ENCODE measurements around the gene RXRB.
A peak's percentile ranks its signal among the peaks of the same experiment; 100 is the strongest.
"Not testable (repeated sequence)": the region's sequence is repeated elsewhere in the genome, so short reads cannot be mapped to it uniquely, and the experiment has no call there.

Gene RXRB

GRCh38 chr6:33200219-33201146 lies at the start of gene RXRB, which contains the start of gene SLC39A7:
Gene RXRB, minus strand, starts transcription at chr6:33200665. Its CDS starts 189 bp downstream, at chr6:33200476.
Gene SLC39A7, plus strand, starts transcription at chr6:33200867. Its CDS starts 379 bp downstream, at chr6:33201246.
- peak; percentile 99 for DNase-seq (ENCODE audit: low read depth, low spot score)

- no peak for DNase-seq (ENCODE audit: low read depth, low spot score)
Measured at GRCh38 chr6:33249732-33250630, 49.5 kb upstream of the RXRB start.

GRCh38 chr6:33248932-33249731 lies 48.7 kb upstream of the RXRB start:
- DNase-seq (ENCODE audit: low read depth, low spot score) = peak; percentile 92

- no peak for DNase-seq (ENCODE audit: low read depth, low spot score)
Measured at GRCh38 chr6:33248643-33248931, 48.1 kb upstream of the RXRB start.

GRCh38 chr6:33247977-33248642 lies 47.6 kb upstream of the RXRB start:
- peak; percentile 85 for DNase-seq (ENCODE audit: low read depth, low spot score)

GRCh38 chr6:33243476-33243875 lies 43.0 kb upstream of the RXRB start:
- no peak for DNase-seq (ENCODE audit: low read depth, low spot score)

- DNase-seq (ENCODE audit: low read depth, low spot score) = no peak
Measured at GRCh38 chr6:33241968-33242367, 41.5 kb upstream of the RXRB start.

GRCh38 chr6:33237741-33238140 lies 37.3 kb upstream of the RXRB start:
- no peak for DNase-seq (ENCODE audit: low read depth, low spot score)

- DNase-seq (ENCODE audit: low read depth, low spot score) = no peak
Measured at GRCh38 chr6:33236852-33237251, 36.4 kb upstream of the RXRB start.

- DNase-seq (ENCODE audit: low read depth, low spot score) = no peak
Measured at GRCh38 chr6:33236328-33236727, 35.9 kb upstream of the RXRB start.

GRCh38 chr6:33235221-33235634 lies 34.8 kb upstream of the RXRB start:
- DNase-seq (ENCODE audit: low read depth, low spot score) = no peak

GRCh38 chr6:33226503-33227120 lies 26.1 kb upstream of the RXRB start:
- DNase-seq (ENCODE audit: low read depth, low spot score) = not testable (repeated sequence)

- no peak for DNase-seq (ENCODE audit: low read depth, low spot score)
Measured at GRCh38 chr6:33217681-33218080, 17.2 kb upstream of the RXRB start.

- no peak for DNase-seq (ENCODE audit: low read depth, low spot score)
Measured at GRCh38 chr6:33217246-33217645, 16.8 kb upstream of the RXRB start.

GRCh38 chr6:33216117-33216649 lies 15.7 kb upstream of the RXRB start:
- no peak for DNase-seq (ENCODE audit: low read depth, low spot score)

GRCh38 chr6:33215271-33216116 lies 15.0 kb upstream of the RXRB start:
- no peak for DNase-seq (ENCODE audit: low read depth, low spot score)

- DNase-seq (ENCODE audit: low read depth, low spot score) = no peak
Measured at GRCh38 chr6:33213989-33214335, 13.5 kb upstream of the RXRB start.

- no peak for DNase-seq (ENCODE audit: low read depth, low spot score)
Measured at GRCh38 chr6:33213166-33213988, 12.9 kb upstream of the RXRB start.

GRCh38 chr6:33212857-33213165 lies 12.3 kb upstream of the RXRB start:
- no peak for DNase-seq (ENCODE audit: low read depth, low spot score)

Data from activated CD4-positive, CD25-positive, alpha-beta regulatory T cell treated with anti-CD3 and anti-CD28 coated beads, Interleukin-2, amount 50 U/mL, for 16 hours (primary cell).